HK-2 (cell line): ENCODE data around the gene PNCK.
A peak's percentile ranks its signal among the peaks of the same experiment; 100 is the strongest.

Experiments used
- DNase-seq: peaks from one replicate; pipeline ENCODE4 v3.0.0-alpha.2; 2018; ENCODE audit not compliant: unreplicated experiment

Gene PNCK

GRCh38 chrX:153662266-153662665 lies 11.3 kb downstream of the PNCK start:
- DNase-seq: no peak

DNA sequence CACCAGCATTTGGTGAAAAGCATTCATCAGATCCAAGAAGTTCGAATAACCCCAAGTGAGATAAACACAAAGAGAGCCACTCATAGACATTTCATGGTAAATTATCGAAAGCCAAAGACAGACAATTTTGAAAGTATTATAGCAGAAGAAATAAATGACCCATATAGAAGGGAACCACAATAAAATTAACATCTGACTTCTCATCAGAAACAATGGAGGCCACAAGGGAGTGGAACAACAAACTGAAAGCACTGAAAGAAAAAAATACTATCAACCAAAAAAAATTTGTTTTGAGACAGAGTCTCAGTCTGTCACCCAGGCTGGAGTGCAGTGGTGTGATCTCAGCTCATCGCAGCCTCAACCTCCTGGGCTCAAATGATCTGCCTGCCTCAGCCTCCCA lies 14.3 kb downstream of the PNCK start:
- no peak for DNase-seq

GRCh38 chrX:153657161-153657560 lies 16.5 kb downstream of the PNCK start:
- no peak for DNase-seq

DNA sequence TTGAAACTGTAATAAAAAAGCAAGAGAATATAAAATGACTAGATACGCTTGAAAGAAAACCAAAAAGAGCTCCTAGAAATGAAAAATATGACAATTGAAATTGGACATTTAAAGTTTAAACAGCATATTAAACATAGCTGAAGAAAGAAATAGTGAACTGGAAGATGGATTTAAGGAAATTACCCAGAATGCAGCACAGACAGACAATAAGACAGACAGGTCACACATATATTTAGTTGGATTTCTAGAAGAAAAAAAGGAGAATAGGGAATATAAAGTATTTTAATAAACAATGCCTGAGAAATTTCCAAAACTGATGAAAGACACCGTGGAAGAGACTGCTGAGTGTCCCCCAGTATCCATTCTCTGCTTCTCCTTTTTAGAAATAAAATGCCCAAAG lies 20.1 kb downstream of the PNCK start:
- no peak for DNase-seq

DNA sequence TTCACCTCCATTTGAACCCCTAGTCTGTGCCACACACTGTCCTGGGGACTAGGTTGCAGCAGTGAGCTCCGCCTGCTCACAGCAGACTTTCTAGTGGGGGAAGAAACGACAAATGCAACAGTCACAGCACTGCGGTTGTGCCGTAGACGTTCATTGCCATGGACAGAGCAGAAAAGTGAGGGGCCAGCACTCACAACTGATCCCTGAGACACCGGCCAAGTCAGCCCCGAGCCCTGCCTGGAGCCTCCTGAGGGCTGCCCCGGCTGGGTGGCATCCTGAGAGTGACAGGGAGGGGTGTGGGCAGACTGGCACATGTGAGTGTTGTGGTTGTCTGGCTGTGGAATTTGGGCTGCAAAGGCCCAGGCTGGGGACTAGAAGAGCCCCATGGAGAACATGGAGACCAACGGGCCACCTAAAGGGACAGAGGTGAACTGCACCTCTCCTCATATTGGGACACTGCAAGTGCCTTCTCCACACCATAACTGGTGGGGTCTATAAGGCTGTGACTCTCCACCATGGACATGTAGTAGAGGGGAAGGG lies 22.0 kb downstream of the PNCK start:
- no peak for DNase-seq

- no peak for DNase-seq
Measured at GRCh38 chrX:153650959-153651358, 22.7 kb downstream of the PNCK start.

DNA sequence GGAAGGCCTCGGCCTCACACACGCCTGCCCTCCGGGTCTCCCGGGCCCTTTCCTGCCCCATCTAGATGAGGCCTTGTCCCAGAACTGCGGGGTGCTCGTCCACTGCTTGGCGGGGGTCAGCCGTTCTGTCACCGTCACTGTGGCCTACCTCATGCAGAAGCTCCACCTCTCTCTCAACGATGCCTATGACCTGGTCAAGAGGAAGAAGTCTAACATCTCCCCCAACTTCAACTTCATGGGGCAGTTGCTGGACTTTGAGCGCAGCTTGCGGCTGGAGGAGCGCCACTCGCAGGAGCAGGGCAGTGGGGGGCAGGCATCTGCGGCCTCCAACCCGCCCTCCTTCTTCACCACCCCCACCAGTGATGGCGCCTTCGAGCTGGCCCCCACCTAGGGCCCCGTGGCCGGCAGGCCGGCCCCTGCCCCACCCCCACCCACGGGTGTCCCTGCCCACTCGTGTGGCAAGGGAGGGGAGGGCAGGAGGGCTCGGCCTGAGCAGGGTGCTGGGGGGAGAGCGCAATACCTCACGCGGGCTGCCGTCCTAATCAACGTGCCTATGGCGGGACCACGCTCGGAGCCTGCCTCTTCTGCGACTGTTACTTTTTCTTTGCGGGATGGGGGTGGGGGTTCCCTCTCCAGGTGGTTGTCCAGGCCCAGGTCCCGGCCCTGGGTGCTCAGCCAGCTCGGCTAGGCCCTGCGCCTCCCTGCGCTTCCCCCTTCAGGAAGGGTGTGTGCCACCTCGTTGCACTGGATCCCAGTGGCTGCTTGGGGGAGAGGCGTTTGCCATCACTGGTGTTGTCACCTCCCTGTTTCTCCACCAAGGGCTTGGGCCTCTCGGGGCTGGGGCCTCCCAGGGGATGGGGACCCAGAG lies 23.5 kb downstream of the PNCK start:
- DNase-seq: no peak

DNA sequence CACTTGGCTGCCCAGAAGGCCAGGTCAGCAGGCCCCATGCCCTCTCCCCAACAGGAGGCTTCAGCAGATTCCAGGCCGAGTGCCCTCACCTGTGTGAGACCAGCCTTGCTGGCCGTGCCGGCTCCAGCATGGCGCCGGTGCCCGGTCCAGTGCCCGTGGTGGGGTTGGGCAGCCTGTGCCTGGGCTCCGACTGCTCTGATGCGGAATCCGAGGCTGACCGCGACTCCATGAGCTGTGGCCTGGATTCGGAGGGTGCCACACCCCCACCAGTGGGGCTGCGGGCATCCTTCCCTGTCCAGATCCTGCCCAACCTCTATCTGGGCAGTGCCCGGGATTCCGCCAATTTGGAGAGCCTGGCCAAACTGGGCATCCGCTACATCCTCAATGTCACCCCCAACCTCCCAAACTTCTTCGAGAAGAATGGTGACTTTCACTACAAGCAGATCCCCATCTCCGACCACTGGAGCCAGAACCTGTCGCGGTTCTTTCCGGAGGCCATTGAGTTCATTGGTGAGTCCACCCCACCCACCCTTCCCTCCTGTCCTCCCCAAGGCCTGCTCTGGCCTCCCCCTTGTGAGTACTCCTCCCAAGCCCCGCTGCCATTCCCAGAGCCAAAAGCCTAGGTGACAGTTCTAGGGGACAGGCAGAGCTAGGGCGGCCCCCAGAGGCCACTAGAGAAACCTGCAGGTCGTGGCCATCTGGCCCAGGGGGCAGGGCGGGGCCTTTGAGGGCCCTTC lies 24.3 kb downstream of the PNCK start:
- DNase-seq: no peak

DNA sequence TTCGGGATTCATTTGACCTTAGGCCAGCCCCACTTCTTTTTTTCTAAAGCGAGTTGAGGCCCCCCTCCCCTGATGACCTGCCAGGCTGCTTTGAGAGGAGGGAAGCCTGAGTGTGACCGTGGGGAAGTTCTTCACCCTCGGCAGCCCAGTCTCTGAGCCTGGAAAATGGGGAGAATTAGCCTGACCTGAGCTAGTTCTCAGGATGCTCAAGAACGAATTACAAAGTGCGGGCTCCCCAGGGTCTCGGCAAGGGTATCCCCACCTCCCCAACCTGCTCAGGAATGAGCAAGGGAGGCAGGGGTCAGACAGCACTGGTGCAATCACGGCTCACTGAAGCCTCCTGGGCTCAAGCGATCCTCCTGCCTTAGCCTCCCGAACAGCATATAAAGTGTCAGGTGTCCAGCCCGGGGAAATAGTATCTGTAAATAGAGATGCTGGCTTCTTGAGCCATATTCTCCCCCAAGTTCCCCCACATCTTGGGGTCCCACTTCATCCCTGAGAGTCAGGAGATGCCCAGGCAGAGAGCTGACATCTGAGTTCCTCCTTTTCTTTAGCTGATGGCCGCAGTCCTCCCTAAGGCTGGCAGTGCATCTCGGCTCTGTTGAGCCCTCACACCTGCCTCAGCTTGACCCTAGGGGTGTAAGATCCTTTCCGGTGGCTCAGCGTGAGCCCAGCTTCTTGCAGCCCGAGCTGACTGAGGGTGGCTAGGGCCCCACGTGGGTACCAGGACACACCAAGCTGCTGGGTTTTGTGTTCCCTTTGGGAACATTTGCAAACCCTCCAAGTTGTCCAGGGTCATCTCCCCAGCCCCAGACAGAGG lies 25.0 kb downstream of the PNCK start:
- no peak for DNase-seq

- no peak for DNase-seq
Measured at GRCh38 chrX:153647461-153648357, 25.9 kb downstream of the PNCK start.

DNA sequence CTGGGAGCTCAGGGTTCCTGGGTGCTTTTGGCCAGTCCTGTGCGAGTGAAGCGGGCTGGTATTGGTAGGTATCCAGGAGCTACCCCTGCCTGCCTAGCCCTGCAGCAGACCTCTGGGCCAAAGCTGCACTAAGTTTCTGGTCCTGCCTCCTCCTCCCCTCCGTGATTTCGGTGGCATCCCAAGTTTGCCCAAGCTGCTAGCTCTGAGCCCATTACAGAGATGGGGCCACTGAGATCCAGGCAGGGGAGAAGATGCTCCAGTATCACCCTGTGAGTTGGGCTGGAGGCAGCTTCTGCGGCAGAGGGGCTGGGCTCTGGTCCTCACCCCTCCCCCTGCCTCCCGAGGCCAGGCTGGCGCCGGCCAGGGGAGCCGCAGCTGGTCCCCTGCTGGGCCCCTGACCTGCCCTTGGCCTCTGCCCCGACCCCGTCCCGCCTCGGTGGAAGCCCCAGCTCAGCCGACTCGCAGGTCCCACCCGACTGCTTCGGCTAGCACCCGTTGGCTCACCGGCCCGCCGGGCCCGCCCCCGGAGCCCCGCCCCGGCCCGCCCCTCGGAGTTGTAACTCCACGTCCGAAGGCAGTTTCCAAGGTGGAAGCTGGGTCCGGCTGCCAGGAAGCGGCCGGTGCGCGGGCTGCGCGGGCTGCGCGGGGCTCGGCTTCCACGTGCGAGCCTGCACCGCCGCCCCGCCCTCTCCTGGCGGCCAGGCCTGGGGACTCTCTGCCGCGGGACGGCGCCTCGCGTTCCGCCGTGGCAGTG lies 26.8 kb downstream of the PNCK start, which contains the start of gene DUSP9:
Gene DUSP9, plus strand, starts transcription at position 584 of the 754 bp plus-strand sequence. CDS start 751 bp downstream, outside the sequence.
- peak; percentile 82 for DNase-seq

DNA sequence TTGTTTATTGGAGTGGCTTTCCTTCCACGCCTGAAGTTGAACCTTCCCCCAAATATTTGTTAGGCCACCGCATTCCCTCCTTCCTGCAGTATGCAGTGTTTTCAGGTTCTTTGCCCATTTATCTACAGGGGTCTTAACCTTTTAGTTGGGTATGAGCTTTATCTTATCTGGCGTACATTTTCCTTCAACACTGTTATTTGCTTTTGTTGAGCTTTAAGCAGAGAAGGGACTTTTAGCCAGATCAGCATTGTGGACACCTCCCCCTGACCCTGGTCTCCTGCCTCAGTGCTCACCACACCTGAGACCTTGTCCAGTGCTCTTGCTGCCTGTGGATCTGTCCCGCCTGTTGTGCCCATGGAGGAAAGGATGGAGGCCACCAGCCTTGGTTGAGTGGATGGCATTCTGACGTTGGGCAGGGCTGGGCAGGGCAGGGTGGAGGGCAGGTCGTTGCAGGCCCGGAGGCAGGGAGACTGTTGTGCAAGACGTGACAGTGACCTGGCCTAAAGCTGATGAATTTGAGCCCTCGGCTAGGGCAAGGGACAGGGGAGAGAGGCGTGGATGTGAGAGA lies 27.6 kb downstream of the PNCK start:
- DNase-seq: no peak

DNA sequence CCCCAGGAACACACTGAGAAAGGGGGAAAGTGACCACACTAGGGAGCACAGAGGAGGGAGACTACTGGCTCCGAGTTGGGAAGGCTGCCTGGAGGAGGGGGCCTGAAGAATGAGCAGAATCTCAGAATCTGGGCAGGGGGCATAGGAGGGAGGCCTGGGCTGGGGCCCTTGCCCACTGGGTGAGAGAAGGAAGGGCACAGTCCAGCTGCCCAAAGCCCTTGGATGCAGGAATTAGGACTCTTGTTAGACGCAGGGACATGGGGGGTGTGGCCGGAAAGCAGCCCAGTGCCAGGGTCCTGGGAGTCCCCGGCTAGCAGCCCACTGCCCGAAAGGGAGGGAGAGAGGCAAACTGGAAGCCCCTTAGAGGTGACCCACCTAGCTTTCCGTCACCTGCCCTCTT lies 28.5 kb downstream of the PNCK start:
- DNase-seq: no peak

GRCh38 chrX:153644356-153645125 lies 29.1 kb downstream of the PNCK start:
- no peak for DNase-seq

DNA sequence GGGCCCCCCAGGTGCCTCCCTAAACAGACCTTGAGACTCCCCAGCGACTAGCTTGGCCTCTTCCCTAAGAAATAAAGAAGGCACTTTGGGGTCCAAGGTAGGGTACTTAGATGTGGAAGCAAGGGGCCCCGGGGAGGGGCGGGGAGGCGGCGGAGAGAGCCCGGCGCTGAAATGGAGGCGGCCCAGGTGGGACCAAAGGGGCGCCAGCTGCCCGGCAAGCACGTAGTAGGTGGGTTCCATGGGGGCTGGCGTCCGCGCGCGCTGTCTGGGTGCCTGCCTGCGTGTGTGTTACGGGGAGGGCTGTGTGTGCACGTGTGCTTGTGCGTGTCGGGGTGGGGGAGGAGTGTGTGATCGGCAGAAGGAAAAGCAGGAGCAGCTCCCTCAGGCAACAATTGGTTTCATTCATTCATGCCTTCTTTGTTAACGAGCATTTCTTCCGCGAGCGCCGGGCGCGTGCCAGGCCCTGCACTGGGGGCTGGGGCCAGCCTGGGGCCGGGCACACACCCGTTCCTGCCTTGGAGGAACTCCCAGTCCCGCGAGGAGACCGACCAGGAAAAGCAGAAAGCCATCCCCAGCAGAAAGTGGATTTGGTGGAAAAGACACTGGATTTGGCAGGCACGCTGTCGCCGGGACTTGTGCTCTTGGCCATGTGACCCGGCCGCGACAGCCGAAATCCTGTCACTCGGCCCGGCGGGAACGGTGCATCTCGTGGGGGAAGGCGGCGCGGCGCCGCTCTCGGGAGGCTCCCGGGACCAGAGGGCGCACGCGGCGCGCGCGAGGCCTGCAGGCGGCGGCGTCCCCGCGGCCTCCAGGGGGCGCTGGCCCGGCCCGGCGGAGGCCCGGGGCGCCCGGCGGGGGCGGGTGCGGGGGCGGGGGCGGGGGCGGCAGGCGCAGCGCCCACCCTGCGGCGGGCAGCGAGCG lies 29.9 kb downstream of the PNCK start:
- DNase-seq: no peak

DNA sequence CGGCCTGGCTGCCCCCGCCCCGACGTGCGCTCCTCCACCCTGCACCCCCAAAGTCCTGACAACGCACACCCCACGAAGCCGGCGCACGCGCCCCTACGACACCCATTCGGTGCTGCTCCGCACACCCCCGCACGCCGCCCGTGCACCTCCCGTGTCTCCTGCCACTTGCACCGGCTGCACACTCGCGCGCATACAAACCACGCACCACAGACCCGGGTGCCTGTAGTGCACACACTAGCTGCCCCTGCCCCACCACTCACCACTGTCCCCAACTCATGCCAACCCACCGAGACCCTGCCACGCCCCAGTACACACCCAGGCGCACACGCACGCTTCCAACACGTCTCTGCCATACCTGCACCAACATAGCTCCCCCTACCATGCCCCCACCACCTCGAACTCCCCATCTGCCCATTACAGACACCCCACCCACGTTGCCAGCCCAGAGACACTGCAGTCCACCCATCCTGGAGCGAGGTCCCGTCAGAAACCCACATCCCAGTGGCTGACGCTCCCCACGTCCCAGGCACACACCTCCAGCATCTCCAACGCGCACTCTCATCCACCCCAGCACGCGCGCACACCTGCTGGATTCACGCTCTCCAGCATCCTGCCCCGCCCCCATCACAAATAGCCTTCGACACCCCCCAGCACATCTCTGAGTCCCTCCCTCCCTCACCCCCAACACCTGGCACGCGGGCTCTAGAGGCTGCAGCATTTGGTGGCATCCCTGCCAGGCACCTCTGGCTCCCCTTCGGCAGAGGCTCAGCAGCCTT lies 30.8 kb downstream of the PNCK start:
- DNase-seq: no peak

GRCh38 chrX:153642051-153642654 lies 31.5 kb downstream of the PNCK start:
- DNase-seq: no peak
